Measurements from ENCODE around the gene NRBF2. TPM values are rescaled to one million over a fixed set of nuclear protein-coding genes. Genes with fewer than 3 reads are reported as not detected.

The NRBF2 gene
- polyA plus RNA-seq, 2 of the 4 experiments (the other 2 are of a cell fraction) = 16.6 to 27.6 TPM

GRCh38 chr10:63157845-63158624, 24.9 kb downstream of the NRBF2 start:
- H3K9me3 ChIP-seq = no peaks in the 10 kb centered on the region
- peak; percentile 23 for FAIRE-seq
- TF ChIP-seq BHLHE40 (IDR thresholded peaks at IDR 0.05; ENCODE audit: low read depth, low read length) = no peak
- peak; percentile 85 for TF ChIP-seq SMC3 (IDR thresholded peaks at IDR 0.05)
- TF ChIP-seq HOXB5 (CRISPR knock-in tag; IDR thresholded peaks at IDR 0.05) = no peak
- no peak for TF ChIP-seq ZNF302 (CRISPR knock-in tag; IDR thresholded peaks at IDR 0.05)
- TF ChIP-seq USF2 (IDR thresholded peaks at IDR 0.05) = no peak
- TF ChIP-seq KDM5A (IDR thresholded peaks at IDR 0.05) = no peak
- TF ChIP-seq KDM1A (IDR thresholded peaks at IDR 0.05; ENCODE audit: low read depth) = no peak
- no peak for TF ChIP-seq HOXB13 (CRISPR knock-in tag; IDR thresholded peaks at IDR 0.05; ENCODE audit: low read depth)
- TF ChIP-seq CTCF (IDR thresholded peaks at IDR 0.05) = peak; percentile 85
- peak; percentile 89 to 91 for TF ChIP-seq RAD21 (conservative IDR thresholded peaks at IDR 0.05 in 1 of 2, IDR thresholded peaks at IDR 0.05 in 1 of 2)
- TF ChIP-seq EHMT2 (IDR thresholded peaks at IDR 0.05; ENCODE audit: low read depth) = no peak
- no peak for TF ChIP-seq RNF2 (IDR thresholded peaks at IDR 0.05; ENCODE audit: borderline replicate concordance, low read depth)
- TF ChIP-seq ELK1 (IDR thresholded peaks at IDR 0.05; ENCODE audit: low read depth, low read length) = no peak
- no peak for TF ChIP-seq POLR2AphosphoS2 (conservative IDR thresholded peaks at IDR 0.05; ENCODE audit: low read length)
- no peak for TF ChIP-seq RARB (CRISPR knock-in tag; IDR thresholded peaks at IDR 0.05)
- no peaks in the 10 kb centered on the region for H3K4me1 ChIP-seq
- peak; percentile 57 to 92 for DNase-seq (ENCODE audit: low read depth in 1 of 2, low spot score in 1 of 2)
- no peak overlapping the region for H3K4me2 ChIP-seq
- ChIA-PET POLR2A (no interaction called here), CTCF (interaction anchor here (0.6 to 6.9 kb wide), 52 partner anchors 8 to 1120 kb away, joined by 3 to 57 read pairs (median 3); partner anchors contain the start of genes EGR2 and NRBF2)
- no peak overlapping the region for H3K27ac ChIP-seq
- peak; percentile 80 to 88 for ATAC-seq
- no peak overlapping the region for H3K4me3 ChIP-seq
- 59% methylated on average over 3 of the region's 3 CpGs for WGBS (ENCODE audit: missing lambda C conversion rate)

GRCh38 chr10:63161592-63161991, 28.5 kb downstream of the NRBF2 start:
- DNase-seq (ENCODE audit: low read depth in 1 of 2, low spot score in 1 of 2) (no peak), FAIRE-seq (no peak), ATAC-seq (no peak)
- ChIA-PET CTCF (interaction anchor here (0.8 to 6.9 kb wide), 9 partner anchors 12 to 724 kb away, joined by 3 to 42 read pairs (median 4); no protein-coding TSS in a partner anchor), POLR2A (no interaction called here)
- Histone ChIP-seq H3K4me3 (no peak overlapping the region), H3K4me2 (no peak overlapping the region), H3K9me3 (no peaks in the 10 kb centered on the region), H3K27ac (no peak overlapping the region), H3K4me1 (no peaks in the 10 kb centered on the region)
- WGBS (ENCODE audit: missing lambda C conversion rate) = 65% methylated on average over 2 of the region's 2 CpGs
- TF ChIP-seq GATA3 (IDR thresholded peaks at IDR 0.05; ENCODE audit: borderline replicate concordance) = no peak
- no peak for TF ChIP-seq HMGXB4 (CRISPR knock-in tag; IDR thresholded peaks at IDR 0.05; ENCODE audit: borderline replicate concordance)
- TF ChIP-seq RFX5 (IDR thresholded peaks at IDR 0.05) = no peak
- TF ChIP-seq MAX (IDR thresholded peaks at IDR 0.05) = no peak
- TF ChIP-seq ZNF302 (CRISPR knock-in tag; IDR thresholded peaks at IDR 0.05) = no peak
- TF ChIP-seq CTCF (IDR thresholded peaks at IDR 0.05) = no peak
- no peak for TF ChIP-seq TP53 (CRISPR knock-in tag; IDR thresholded peaks at IDR 0.05)
- TF ChIP-seq ZC3H11A (IDR thresholded peaks at IDR 0.05) = no peak
- TF ChIP-seq NFE2L2 (conservative IDR thresholded peaks at IDR 0.05; ENCODE audit: low read length) = no peak
- no peak for TF ChIP-seq NPAS2 (CRISPR knock-in tag; IDR thresholded peaks at IDR 0.05; ENCODE audit: borderline replicate concordance)
- TF ChIP-seq EHMT2 (IDR thresholded peaks at IDR 0.05; ENCODE audit: low read depth) = no peak
- TF ChIP-seq POLR2A (IDR thresholded peaks at IDR 0.05; ENCODE audit: low read length) = no peak
- no peak for TF ChIP-seq ZFP36 (IDR thresholded peaks at IDR 0.05; ENCODE audit: borderline replicate concordance, partially characterized antibody)
- no peak for TF ChIP-seq PHF8 (IDR thresholded peaks at IDR 0.05; ENCODE audit: borderline replicate concordance, low read depth)
- no peak for TF ChIP-seq BCL3 (IDR thresholded peaks at IDR 0.05)
